GM20000 (cell line): ENCODE results near the gene CASK.

Experiments used
- DNase-seq: peaks from one replicate; pipeline ENCODE4 v3.0.0; 2012; ENCODE audit warnings: low spot score
- CTCF ChIP-seq: IDR thresholded peaks from 2 replicates; pipeline ENCODE4 v1.5.1; 2012; ENCODE audit warnings: mild to moderate bottlenecking, control low read depth; ENCODE audit errors: extremely low read depth, missing control alignments

CASK gene

DNA sequence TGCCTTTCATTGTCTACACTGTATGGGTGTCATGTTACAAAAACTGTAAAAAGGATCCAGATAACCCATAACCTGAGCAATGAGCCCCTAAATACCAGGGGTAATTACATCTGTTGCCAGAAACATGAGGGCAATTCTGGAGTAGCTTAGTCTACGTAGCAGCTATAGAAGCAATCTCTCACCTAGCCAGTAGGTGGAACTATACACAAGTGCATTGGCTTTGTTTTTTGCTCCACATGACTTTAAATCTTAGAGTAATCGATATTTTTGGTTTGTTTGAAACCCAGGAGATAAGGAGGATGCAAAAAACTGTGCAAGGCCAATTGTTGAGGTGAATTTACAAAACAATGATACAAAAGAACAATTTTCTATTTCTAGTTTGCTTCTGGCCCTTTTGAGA, 141.9 kb downstream of the CASK start:
- peak; percentile 46 for TF ChIP-seq CTCF
- peak; percentile 17 for DNase-seq

DNA sequence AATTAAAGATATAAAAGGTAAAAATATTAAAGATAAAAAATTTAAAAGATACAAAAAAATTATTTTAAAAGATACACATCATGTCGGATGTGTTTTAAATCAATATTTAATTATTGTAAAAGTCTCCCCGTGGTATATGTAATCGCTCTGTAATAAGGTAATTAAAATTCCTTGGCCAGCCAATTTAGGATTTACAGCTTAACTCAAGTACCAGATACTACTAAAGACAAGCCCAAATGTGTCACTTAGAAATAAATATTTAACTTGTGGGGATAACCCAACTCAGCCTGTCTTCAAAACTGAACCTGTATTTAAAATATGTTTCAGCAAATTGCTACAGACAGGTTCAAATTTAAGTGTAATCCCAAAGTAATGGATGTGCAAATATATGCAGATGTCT, 143.4 kb downstream of the CASK start:
- no peak for DNase-seq
- no peak for TF ChIP-seq CTCF

DNA sequence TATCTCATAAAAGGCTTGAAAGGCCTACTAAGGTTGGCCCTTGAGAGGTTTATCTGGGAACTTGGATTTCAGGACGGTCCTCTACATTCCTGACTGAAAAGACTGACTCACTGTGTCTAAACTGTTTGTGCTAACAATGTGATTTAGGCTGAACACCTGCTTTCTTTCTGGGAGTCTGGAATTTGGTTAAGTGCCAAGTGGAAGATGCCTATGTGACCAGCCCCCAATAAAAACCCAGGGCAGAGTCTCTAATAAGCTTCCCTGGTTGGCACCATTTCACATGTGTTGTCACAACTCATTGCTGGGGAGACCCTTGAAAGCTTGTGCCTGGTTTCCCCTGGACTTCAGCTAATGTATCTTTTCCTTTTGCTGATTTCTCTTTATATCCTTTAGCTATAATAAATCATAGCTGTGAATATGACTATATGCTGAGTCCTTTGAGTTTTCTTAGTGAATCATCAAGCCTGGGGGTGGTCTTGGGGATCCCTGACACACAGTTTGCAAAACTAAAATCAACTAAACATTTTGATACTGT, 144.3 kb downstream of the CASK start:
- no peak for TF ChIP-seq CTCF

DNA sequence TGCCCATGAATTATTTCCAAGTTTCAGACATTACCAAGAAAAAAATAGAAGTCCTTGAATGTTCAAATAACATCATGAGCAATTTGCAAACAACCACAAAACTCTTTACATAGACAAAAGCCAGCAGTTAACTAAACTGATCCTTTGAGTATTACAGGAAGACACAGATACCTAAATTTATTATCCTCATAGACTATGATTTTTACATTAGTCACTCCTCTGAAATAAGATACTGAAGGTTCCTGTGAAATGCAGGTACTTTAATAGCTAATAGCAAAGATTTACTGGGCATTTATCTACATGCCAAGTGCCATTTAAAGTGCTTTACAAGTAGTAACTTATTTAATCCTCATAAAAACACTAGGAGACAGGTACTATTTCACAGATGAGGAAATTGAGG, 161.7 kb downstream of the CASK start:
- no peak for DNase-seq
- TF ChIP-seq CTCF: no peak

More for the DNA sequence above, 144.3 kb downstream of the CASK start:
- no peak for DNase-seq

- no peak for TF ChIP-seq CTCF
Measured at GRCh38 chrX:41761169-41761568, 162.2 kb downstream of the CASK start.

DNA sequence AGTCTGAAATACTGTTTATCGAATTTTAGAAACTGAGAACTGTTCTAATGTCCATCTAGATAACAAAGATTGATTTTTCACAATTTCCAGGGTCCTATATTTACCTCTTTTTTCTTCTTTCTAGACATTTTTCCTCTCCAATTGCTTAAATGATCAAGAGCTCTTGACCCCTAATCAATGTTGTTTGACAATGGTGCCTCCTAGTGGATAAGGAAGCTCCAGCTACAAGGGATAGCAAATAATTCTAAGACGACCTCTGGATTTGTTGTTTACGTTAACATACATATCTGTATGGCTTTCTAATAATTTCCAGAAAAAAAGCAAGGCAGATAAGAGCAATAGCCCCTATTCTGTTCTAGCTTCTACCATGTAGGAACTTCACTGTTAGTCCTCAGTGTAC, 163.5 kb downstream of the CASK start:
- peak; percentile 14 for DNase-seq

More at GRCh38 chrX:41761169-41761568, 162.2 kb downstream of the CASK start:
- no peak for DNase-seq

DNA sequence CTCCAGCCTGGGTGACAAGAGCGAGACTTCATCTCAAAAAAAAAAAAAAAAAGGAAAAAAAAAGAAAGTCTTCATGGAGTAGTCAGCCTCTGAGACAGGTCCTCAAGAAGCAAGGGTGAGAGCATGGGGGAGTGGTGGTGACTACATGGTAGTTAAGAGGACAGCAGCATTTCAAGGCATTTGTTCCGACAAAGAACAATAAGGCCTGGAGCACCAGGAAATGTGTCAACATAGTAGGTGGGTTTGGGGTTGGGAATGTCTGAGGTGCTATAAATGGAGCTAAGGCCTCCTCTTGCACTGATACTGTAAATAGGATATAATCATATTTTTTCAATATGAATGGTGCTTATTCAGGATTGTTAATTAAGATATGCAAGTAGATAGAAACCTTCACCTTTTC, 165.0 kb downstream of the CASK start:
- no peak for DNase-seq
- no peak for TF ChIP-seq CTCF

More for the DNA sequence above, 163.5 kb downstream of the CASK start:
- TF ChIP-seq CTCF: no peak
